H1 (cell line): ENCODE data around the gene STAMBPL1. TPM values are rescaled to one million over a fixed set of nuclear protein-coding genes. Genes with fewer than 3 reads are reported as not detected.

ENCODE experiments used
- CTCF ChIA-PET: fragments of 300-600 bp; sonication (Branson Sonifier 250); formaldehyde crosslinking; loops from one replicate; lab custom pipeline; 2021; ENCODE audit not compliant: partially characterized antibody; lab: Charles Lee
- POLR2A ChIA-PET: fragments of 300-600 bp; sonication (Branson Sonifier 250); formaldehyde crosslinking; loops from one replicate; lab custom pipeline; 2021; ENCODE audit warnings: inconsistent platforms; ENCODE audit not compliant: partially characterized antibody; lab: Charles Lee
- DNase-seq, 2 experiments: peaks; one replicate each; pipeline versions ENCODE4 v3.0.0 to v3.0.0-alpha.2; 2010 to 2022; ENCODE audit warnings: low spot score in 2 of 2, low read depth in 1 of 2, mixed read lengths in 1 of 2
- FAIRE-seq: peaks from 2 replicates; lab custom pipeline; 2011; peaks lifted over from hg19 to GRCh38; lab: Jason Lieb, UNC
- H2AFZ ChIP-seq: 2 replicates; pipeline ENCODE4 v1.8.1; 2012; ENCODE audit warnings: low read length, inconsistent platforms
- H2AK5ac ChIP-seq: 2 replicates; pipeline ENCODE4 v1.6.1; 2013; ENCODE audit warnings: low read depth, low read length
- H2BK120ac ChIP-seq: replicated peaks from 2 replicates; pipeline ENCODE3; 2013; ENCODE audit warnings: low read depth, low read length, inconsistent platforms
- H2BK12ac ChIP-seq: 2 replicates; pipeline ENCODE4 v1.6.1; 2013; ENCODE audit warnings: low read depth, low read length
- H2BK15ac ChIP-seq: 2 replicates; pipeline ENCODE4 v1.6.1; 2013; ENCODE audit warnings: low read length
- H2BK20ac ChIP-seq: 2 replicates; pipeline ENCODE4 v1.6.1; 2013; ENCODE audit warnings: low read length
- H2BK5ac ChIP-seq: 2 replicates; pipeline ENCODE4 v1.6.1; 2013; ENCODE audit warnings: low read depth, low read length
- H3K14ac ChIP-seq: 2 replicates; pipeline ENCODE4 v1.6.1; 2013; ENCODE audit warnings: inconsistent platforms; ENCODE audit not compliant: insufficient read length
- H3K18ac ChIP-seq: 2 replicates; pipeline ENCODE4 v1.6.1; 2013; ENCODE audit warnings: low read length; ENCODE audit errors: extremely low read depth
- H3K23ac ChIP-seq: 2 replicates; pipeline ENCODE4 v1.6.1; 2013; ENCODE audit warnings: inconsistent platforms; ENCODE audit not compliant: insufficient read length
- H3K23me2 ChIP-seq: 2 replicates; pipeline ENCODE4 v1.6.1; 2013; ENCODE audit warnings: low read depth, low read length
- H3K27ac ChIP-seq: 2 replicates; pipeline ENCODE4 v1.6.1; 2011; ENCODE audit warnings: low read depth, low read length, inconsistent platforms
- H3K27me3 ChIP-seq, 4 experiments: replicated peaks in 1 of 4; 1 replicate in 1 of 4; 2 replicates in 3 of 4; pipeline versions ENCODE4 v1.6.1 to v1.8.1; 2011 to 2013; ENCODE audit warnings: low read length in 3 of 4, mild to moderate bottlenecking in 3 of 4, inconsistent platforms in 2 of 4, mixed read lengths in 2 of 4, moderate library complexity in 1 of 4; ENCODE audit not compliant: control insufficient read depth in 3 of 4, insufficient read depth in 3 of 4; ENCODE audit errors: extremely low read depth in 1 of 4
- H3K36me3 ChIP-seq, 4 experiments: 2 replicates each; pipeline versions ENCODE4 v1.6.1 to v1.8.1; 2011 to 2013; ENCODE audit warnings: mild to moderate bottlenecking in 4 of 4, low read length in 3 of 4, moderate library complexity in 2 of 4, control low read depth in 1 of 4, inconsistent platforms in 1 of 4; ENCODE audit not compliant: insufficient read depth in 4 of 4, control insufficient read depth in 2 of 4
- H3K4ac ChIP-seq: replicated peaks from 2 replicates; pipeline ENCODE3; 2013; ENCODE audit warnings: low read length, low read depth, mixed read lengths, inconsistent platforms; ENCODE audit not compliant: insufficient read length
- H3K4me1 ChIP-seq, 4 experiments: replicated peaks in 1 of 4; 1 replicate in 1 of 4; 2 replicates in 3 of 4; pipeline versions ENCODE4 v1.6.1 to v1.8.1; 2011 to 2013; ENCODE audit warnings: low read length in 3 of 4, inconsistent platforms in 2 of 4, mixed read lengths in 1 of 4; ENCODE audit not compliant: insufficient read depth in 4 of 4, control insufficient read depth in 3 of 4
- H3K4me2 ChIP-seq, 2 experiments: 2 replicates each; pipeline versions ENCODE4 v1.6.1 to v1.8.1; 2011 to 2013; ENCODE audit warnings: low read depth in 2 of 2, low read length in 2 of 2, control low read depth in 1 of 2, inconsistent platforms in 1 of 2, mild to moderate bottlenecking in 1 of 2; ENCODE audit not compliant: insufficient read depth in 1 of 2
- H3K4me3 ChIP-seq, 4 experiments: fragments of 200-600, 300-600 bp in 1 of 4; sonication (generic), shearing (Covaris generic), sonication (Bioruptor Twin) in 1 of 4; 2 replicates each; pipeline versions ENCODE4 v1.5.1 to v1.8.1; 2011 to 2016; ENCODE audit warnings: low read length in 4 of 4, low read depth in 3 of 4, control low read depth in 2 of 4, inconsistent platforms in 2 of 4, mild to moderate bottlenecking in 2 of 4, mixed read lengths in 1 of 4, moderate library complexity in 1 of 4; ENCODE audit not compliant: insufficient read depth in 2 of 4; ENCODE audit errors: extremely low read depth in 1 of 4
- H3K56ac ChIP-seq: replicated peaks from 2 replicates; pipeline ENCODE3; 2013; ENCODE audit warnings: low read depth, mild to moderate bottlenecking, mixed read lengths, low read length, inconsistent platforms; ENCODE audit not compliant: insufficient read length
- H3K79me1 ChIP-seq: 2 replicates; pipeline ENCODE4 v1.6.1; 2013; ENCODE audit warnings: low read depth, low read length, control low read depth
- H3K79me2 ChIP-seq, 2 experiments: 2 replicates each; pipeline versions ENCODE4 v1.6.1 to v1.8.1; 2012 to 2013; ENCODE audit warnings: low read length in 2 of 2, mild to moderate bottlenecking in 2 of 2, inconsistent platforms in 1 of 2; ENCODE audit not compliant: insufficient read depth in 2 of 2, control insufficient read depth in 1 of 2
- H3K9ac ChIP-seq, 4 experiments: replicated peaks in 1 of 4; 1 replicate in 1 of 4; 2 replicates in 3 of 4; pipeline versions ENCODE4 v1.6.1 to v1.8.1; 2011 to 2013; ENCODE audit warnings: low read depth in 3 of 4, low read length in 3 of 4, control low read depth in 2 of 4, mild to moderate bottlenecking in 2 of 4, moderate library complexity in 2 of 4, inconsistent platforms in 1 of 4; ENCODE audit errors: extremely low read depth in 1 of 4
- H3K9me3 ChIP-seq, 2 experiments: 2 replicates each; pipeline versions ENCODE4 v1.6.1 to v1.8.1; 2012 to 2013; ENCODE audit warnings: mild to moderate bottlenecking in 2 of 2, moderate library complexity in 2 of 2, control low read depth in 1 of 2, inconsistent platforms in 1 of 2, low read depth in 1 of 2, low read length in 1 of 2, mixed read lengths in 1 of 2; ENCODE audit not compliant: insufficient read depth in 2 of 2
- H4K20me1 ChIP-seq, 2 experiments: replicated peaks in 1 of 2; 2 replicates each; pipeline versions ENCODE3 to v1.8.1; 2011 to 2013; ENCODE audit warnings: inconsistent platforms in 2 of 2, low read length in 2 of 2, mild to moderate bottlenecking in 1 of 2; ENCODE audit not compliant: insufficient read depth in 2 of 2, control insufficient read depth in 1 of 2
- H4K5ac ChIP-seq: 2 replicates; pipeline ENCODE4 v1.6.1; 2013; ENCODE audit warnings: low read length, low read depth, mixed read lengths, inconsistent platforms; ENCODE audit not compliant: insufficient read length
- H4K8ac ChIP-seq: 2 replicates; pipeline ENCODE4 v1.8.0; 2013; ENCODE audit warnings: mild to moderate bottlenecking, moderate library complexity, low read length, inconsistent platforms; ENCODE audit not compliant: insufficient read depth; ENCODE audit errors: extremely low read depth
- H4K91ac ChIP-seq: replicated peaks from 2 replicates; pipeline ENCODE3; 2013; ENCODE audit warnings: low read length, mixed read lengths, inconsistent platforms; ENCODE audit not compliant: insufficient read length
- CREB1 ChIP-seq: IDR thresholded peaks from 2 replicates; pipeline ENCODE4 v1.6.1; 2012; ENCODE audit warnings: inconsistent platforms
- EZH2 ChIP-seq: fragments of 200-600 bp; sonication (generic); IDR thresholded peaks from 2 replicates; pipeline ENCODE4 v1.7.1; 2012; ENCODE audit warnings: low read depth, mild to moderate bottlenecking, moderate library complexity, low read length, inconsistent platforms; ENCODE audit not compliant: severe bottlenecking
- HDAC2 ChIP-seq, 2 experiments: fragments of 300-600 bp in 1 of 2; sonication (generic) in 1 of 2; IDR thresholded peaks; 2 replicates each; pipeline ENCODE4 v1.6.1; 2011 to 2012; ENCODE audit warnings: low read depth in 2 of 2, low read length in 2 of 2, mild to moderate bottlenecking in 2 of 2, moderate library complexity in 2 of 2, borderline replicate concordance in 1 of 2, inconsistent platforms in 1 of 2
- HDAC6 ChIP-seq: IDR thresholded peaks from one replicate; pipeline ENCODE4 v1.7.1; 2012; ENCODE audit warnings: low read depth, mild to moderate bottlenecking, inconsistent platforms, low read length, moderate library complexity
- MAFK ChIP-seq: IDR thresholded peaks from 2 replicates; pipeline ENCODE4 v1.6.1; 2012; ENCODE audit warnings: low read depth, mild to moderate bottlenecking, improper control_type of control experiment, low read length
- NANOG ChIP-seq: IDR thresholded peaks from 2 replicates; pipeline ENCODE4 v1.6.1; 2011; ENCODE audit warnings: low read length, low read depth, mild to moderate bottlenecking, inconsistent platforms; ENCODE audit not compliant: insufficient read depth, poor library complexity, severe bottlenecking
- PHF8 ChIP-seq: fragments of 200-600 bp; sonication (generic); conservative IDR thresholded peaks from 2 replicates; pipeline ENCODE4 v1.7.1; 2012; ENCODE audit warnings: low read depth, mild to moderate bottlenecking, inconsistent platforms, low read length, moderate library complexity
- POLR2A ChIP-seq, 2 experiments: IDR thresholded peaks; 1 replicate in 1 of 2; 2 replicates in 1 of 2; pipeline ENCODE4 v1.6.1; 2011; ENCODE audit warnings: low read depth in 2 of 2, low read length in 2 of 2, mild to moderate bottlenecking in 2 of 2; ENCODE audit errors: control extremely low read depth in 1 of 2
- POLR2AphosphoS5 ChIP-seq: IDR thresholded peaks from 2 replicates; pipeline ENCODE4 v1.6.1; 2011; ENCODE audit warnings: low read depth, low read length
- SIN3A ChIP-seq, 2 experiments: IDR thresholded peaks in 1 of 2; conservative IDR thresholded peaks in 1 of 2; 2 replicates each; pipeline ENCODE4 v1.6.1; 2011 to 2012; ENCODE audit warnings: low read length in 2 of 2, improper control_type of control experiment in 1 of 2, low read depth in 1 of 2, mild to moderate bottlenecking in 1 of 2
- TCF12 ChIP-seq: IDR thresholded peaks from 2 replicates; pipeline ENCODE4 v1.6.1; 2011; ENCODE audit warnings: low read depth, mild to moderate bottlenecking, low read length
- ZNF274 ChIP-seq: IDR thresholded peaks from 2 replicates; pipeline ENCODE4 v1.7.0; 2012; ENCODE audit warnings: low read length, borderline replicate concordance; ENCODE audit errors: extremely low read depth
- WGBS, 2 experiments: shearing (Covaris generic) in 1 of 2; methylation state at CpG; one replicate each; pipeline versions ENCODE4 v1.1.6 to v1.1.7; 2013 to 2015; ENCODE audit warnings: low lambda C conversion rate in 2 of 2, mixed read lengths in 2 of 2, inconsistent platforms in 1 of 2, low coverage in 1 of 2, missing lambda C conversion rate in 1 of 2; ENCODE audit not compliant: insufficient replicate concordance in 2 of 2, insufficient coverage in 1 of 2, insufficient read length in 1 of 2; ENCODE audit errors: extremely low coverage in 1 of 2, missing lambda C conversion rate in 1 of 2; 5-methylcytosine and 5-hydroxymethylcytosine counted together
- polyA plus RNA-seq, 7 experiments: library from polyadenylated mRNA; depleted of rRNA in 3 of 7; stranded (reverse) in 5 of 7; unstranded in 2 of 7; fragments of >200 nt in 5 of 7; fragments of 200-250 nt in 2 of 7; gene quantifications; 1 replicate in 5 of 7; 2 replicates in 1 of 7; 4 replicates in 1 of 7; pipeline versions ENCODE4 v1.2.1 to v1.2.3, GENCODE V29; 2011 to 2013; ENCODE audit warnings: missing spikeins in 2 of 7, mixed read lengths in 2 of 7
- total RNA-seq: library from RNA; stranded (reverse); fragmentation: NEBNext Ultra II Directional; extraction: Animal tissue kit (Norgen Biotek cat#: 25700); gene quantifications from 2 replicates; pipeline ENCODE4 v1.2.1, GENCODE V29; 2021
- TF ChIP-seq, protein P1 (sequence below): IDR thresholded peaks from 2 replicates; pipeline ENCODE4 v1.6.1; 2012; ENCODE audit warnings: inconsistent platforms

STAMBPL1 gene
- total and polyA plus RNA-seq, 2 of the 8 experiments (the other 6 are each of a cell fraction or from before 2014, with no cell fraction given) = 5.5 TPM

- Histone ChIP-seq H2AFZ (no peak overlapping the region), H2BK5ac (no peak overlapping the region), H3K18ac (no peak overlapping the region), H3K27me3 (no peaks in the 10 kb centered on the region), H2BK15ac (no peak overlapping the region), H3K9me3 (no peaks in the 10 kb centered on the region), H2AK5ac (no peak overlapping the region), H4K91ac (no peak overlapping the region), H2BK12ac (no peak overlapping the region), H3K56ac (no peak overlapping the region), H3K9ac (no peak overlapping the region), H4K20me1 (no peaks in the 10 kb centered on the region), H3K79me2 (no peaks in the 10 kb centered on the region), H3K23ac (no peak overlapping the region), H3K4ac (no peak overlapping the region), H3K4me3 (no peak overlapping the region), H4K8ac (no peak overlapping the region), H2BK20ac (no peak overlapping the region), H3K14ac (no peak overlapping the region), H3K27ac (no peak overlapping the region), H4K5ac (no peak overlapping the region), H3K79me1 (no peaks in the 10 kb centered on the region), H3K4me2 (no peak overlapping the region), H3K36me3 (no peaks in the 10 kb centered on the region), H2BK120ac (no peak overlapping the region), H3K23me2 (no peaks in the 10 kb centered on the region), H3K4me1 (peaks cover 0 to 3% (median 0%) of the 10 kb centered on the region in 4 experiments; a peak in 1 of 7 replicates)
- ChIA-PET CTCF (interaction anchor here (0.8 to 3.1 kb wide), 5 partner anchors 9 to 267 kb away, joined by 3 to 9 read pairs (median 4); no protein-coding TSS in a partner anchor), POLR2A (interaction anchor here (0.6 kb wide), 1 partner anchor 38 kb away, joined by 3 read pairs; no protein-coding TSS in a partner anchor)
- WGBS, 2 experiments = 80% methylated on average over 1 of the region's 1 CpG; no CpG with 5 or more reads in 1 of the 2 experiments
- no peak for DNase-seq
- no peak for FAIRE-seq
- no peak for TF ChIP-seq POLR2A (IDR thresholded peaks at IDR 0.05; ENCODE audit: control extremely low read depth in 1 of 2, low read depth in 2 of 2, low read length in 2 of 2)
- no peak for TF ChIP-seq PHF8
- TF ChIP-seq HDAC2 (IDR thresholded peaks at IDR 0.05; ENCODE audit: borderline replicate concordance in 1 of 2, low read depth in 2 of 2, low read length in 2 of 2) = no peak
- no peak for TF ChIP-seq SIN3A (conservative IDR thresholded peaks at IDR 0.05 in 1 of 2, IDR thresholded peaks at IDR 0.05 in 1 of 2; ENCODE audit: low read depth in 1 of 2, low read length in 2 of 2)
- no peak for TF ChIP-seq HDAC6
- TF ChIP-seq POLR2AphosphoS5 = no peak
- no peak for TF ChIP-seq EZH2
- no peak for TF ChIP-seq NANOG
- TF ChIP-seq TCF12 = no peak
- no peak for TF ChIP-seq MAFK
- TF ChIP-seq ZNF274 = no peak
- no peak for TF ChIP-seq CREB1
- TF ChIP-seq, protein P1, sequence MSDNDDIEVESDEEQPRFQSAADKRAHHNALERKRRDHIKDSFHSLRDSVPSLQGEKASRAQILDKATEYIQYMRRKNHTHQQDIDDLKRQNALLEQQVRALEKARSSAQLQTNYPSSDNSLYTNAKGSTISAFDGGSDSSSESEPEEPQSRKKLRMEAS = no peak
Measured at GRCh38 chr10:88946200-88946599, 66.2 kb downstream of the STAMBPL1 start.
